ENCODE measurements around the gene IGFBP3. TPM values are rescaled to one million over a fixed set of nuclear protein-coding genes. Genes with fewer than 3 reads are reported as not detected.

The IGFBP3 gene
- total and polyA plus RNA-seq, 2 of the 13 experiments (the other 11 are each of a cell fraction or from before 2014, with no cell fraction given), result 57.5 TPM; not detected in 1

- TF ChIP-seq RAD21 (CRISPR knock-in tag; IDR thresholded peaks at IDR 0.05), result no peak
- TF ChIP-seq NR1H2 (CRISPR knock-in tag; IDR thresholded peaks at IDR 0.05; ENCODE audit: borderline replicate concordance, low read depth), result no peak
- TF ChIP-seq ZNF468 (CRISPR knock-in tag; IDR thresholded peaks at IDR 0.05), result no peak
- 0 out of 2 replicates have a peak, but pooled peaks have one; percentile 2 for TF ChIP-seq ZNF709 (CRISPR knock-in tag; IDR thresholded peaks at IDR 0.05)
- peak; percentile 96 for TF ChIP-seq CEBPG (CRISPR knock-in tag; IDR thresholded peaks at IDR 0.05)
- peak; percentile 93 for TF ChIP-seq SOX5 (CRISPR knock-in tag; IDR thresholded peaks at IDR 0.05; ENCODE audit: borderline replicate concordance)
- no peak for TF ChIP-seq ZNF776 (CRISPR knock-in tag; IDR thresholded peaks at IDR 0.05)
- TF ChIP-seq ZNF646 (CRISPR knock-in tag; IDR thresholded peaks at IDR 0.05), result no peak; the same call in 1 of the 2 replicates
- TF ChIP-seq MYPOP (CRISPR knock-in tag; IDR thresholded peaks at IDR 0.05), result peak; percentile 83; the same call in 1 of the 2 replicates
- 0 out of 2 replicates have a peak, but pooled peaks have one; percentile 36 for TF ChIP-seq TFDP1 (CRISPR knock-in tag; IDR thresholded peaks at IDR 0.05; ENCODE audit: borderline replicate concordance)
- peak; percentile 87 for TF ChIP-seq HMG20B (CRISPR knock-in tag; conservative IDR thresholded peaks at IDR 0.05)
- peak; percentile 86 for TF ChIP-seq KDM1A (CRISPR knock-in tag; IDR thresholded peaks at IDR 0.05)
- peak; percentile 75; the same call in 1 of the 2 replicates for TF ChIP-seq ZNF33B (CRISPR knock-in tag; IDR thresholded peaks at IDR 0.05)
- peak; percentile 94 for TF ChIP-seq HIC2 (CRISPR knock-in tag; IDR thresholded peaks at IDR 0.05; ENCODE audit: low read depth)
- peak; percentile 95; the same call in 1 of the 2 replicates for TF ChIP-seq HOXD1 (CRISPR knock-in tag; IDR thresholded peaks at IDR 0.05)
- peak; percentile 90 for TF ChIP-seq ZNF280D (CRISPR knock-in tag; IDR thresholded peaks at IDR 0.05)
Observed at GRCh38 chr7:45885264-45885882, 35.7 kb downstream of the IGFBP3 start (continued).

All from HepG2 (cell line).